ENCODE measurements around the gene ALOXE3. TPM values are rescaled to one million over a fixed set of nuclear protein-coding genes. Genes with fewer than 3 reads are reported as not detected.

ALOXE3 gene
- polyA plus RNA-seq (2011; rRNA removed) = 0.35 and 0.58 TPM in 2 replicates
- 0.50 and 0.57 TPM in 2 replicates for polyA plus RNA-seq (2012; cell fraction: cytosol; rRNA removed)
- 1.5 TPM in 2 replicates for polyA plus RNA-seq (2012; cell fraction: nucleus; rRNA removed)
- polyA plus RNA-seq (2017; fragmentation: RNase III; extraction: RNeasy Plus Mini Kit Qiagen cat#74134 plus additional on column Dnase treatment) = 0.40 to 0.51 TPM (median 0.46 TPM) in 3 replicates
- polyA minus RNA-seq (2011; rRNA and poly(A)+ RNA removed) = 0.63 and 0.74 TPM in 2 replicates

DNA sequence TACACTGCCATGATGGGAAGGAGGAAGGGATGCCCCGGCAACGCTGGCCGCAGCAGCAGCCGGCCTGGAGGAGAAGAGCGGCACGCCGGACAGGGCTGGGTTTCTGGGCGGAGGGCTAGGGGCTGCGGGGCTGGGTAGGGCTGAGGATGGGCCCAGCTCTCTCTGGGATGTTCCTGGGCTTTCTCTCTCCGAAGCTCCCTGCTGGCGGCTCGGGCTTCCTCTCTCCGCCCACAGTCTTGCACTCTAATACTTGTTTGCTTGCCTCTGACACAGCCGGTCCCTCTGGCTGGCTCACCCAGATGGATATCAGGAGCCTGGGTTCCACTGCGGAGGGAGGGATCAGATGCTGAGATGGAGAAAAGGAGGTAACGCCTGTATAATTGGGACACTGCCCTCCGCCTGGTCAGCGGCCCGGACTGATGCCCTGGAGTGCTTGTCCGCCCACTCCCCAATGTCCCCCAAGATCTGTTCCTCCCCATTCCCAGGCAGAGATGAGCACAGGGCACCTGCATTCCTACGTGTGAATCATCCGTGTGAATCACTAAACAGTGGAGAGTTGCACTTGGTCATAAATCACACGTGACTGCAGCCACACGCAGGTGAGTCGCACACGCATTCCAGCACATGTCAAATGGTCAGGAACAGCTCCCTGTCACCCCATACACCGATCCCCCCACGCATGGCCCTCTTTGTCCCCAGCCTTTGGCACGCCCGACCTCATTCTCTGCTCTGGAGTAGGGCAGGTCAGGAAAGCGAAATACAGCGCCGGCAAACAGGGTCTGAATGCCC lies at the start of gene ALOXE3:
Gene ALOXE3 (minus strand): TSS at position 535 of the 789 bp plus-strand sequence. CDS start 524 bp downstream, at position 11.
- POLR2A ChIA-PET = interaction anchor here (1.5 to 4.4 kb wide), 3 partner anchors 39 to 105 kb away, joined by 4 to 41 read pairs (median 7); no protein-coding TSS in a partner anchor
- Histone ChIP-seq H3K4me3 (peak within 1 kb of the TSS; percentile 51), H3K4me2 (peak within 1 kb of the TSS; percentile 89), H3K4me1 (peaks cover 8% of the 10 kb centered on the region), H3K9me3 (no peaks in the 10 kb centered on the region), H3K27ac (peak within 1 kb of the TSS; percentile 67 to 90)
- ATAC-seq (peak; percentile 22 to 28), FAIRE-seq (peak; percentile 81), DNase-seq (ENCODE audit: low read depth in 1 of 2, low spot score in 1 of 2) (peak; percentile 82 to 86)
- WGBS (ENCODE audit: missing lambda C conversion rate) = 10% methylated on average over 32 of the region's 33 CpGs
- CTCF ChIA-PET = interaction anchor here (0.8 to 24.1 kb wide), 15 partner anchors 14 to 190 kb away, joined by 3 to 1490 read pairs (median 8); partner anchors contain the start of genes ALOX12B, BORCS6 and VAMP2
- TF ChIP-seq ZNF302 (CRISPR knock-in tag; IDR thresholded peaks at IDR 0.05) = no peak
- no peak for TF ChIP-seq EP300 (IDR thresholded peaks at IDR 0.05)
- peak; percentile 79 for TF ChIP-seq BHLHE40 (IDR thresholded peaks at IDR 0.05; ENCODE audit: low read depth, low read length)
- TF ChIP-seq, protein P1, sequence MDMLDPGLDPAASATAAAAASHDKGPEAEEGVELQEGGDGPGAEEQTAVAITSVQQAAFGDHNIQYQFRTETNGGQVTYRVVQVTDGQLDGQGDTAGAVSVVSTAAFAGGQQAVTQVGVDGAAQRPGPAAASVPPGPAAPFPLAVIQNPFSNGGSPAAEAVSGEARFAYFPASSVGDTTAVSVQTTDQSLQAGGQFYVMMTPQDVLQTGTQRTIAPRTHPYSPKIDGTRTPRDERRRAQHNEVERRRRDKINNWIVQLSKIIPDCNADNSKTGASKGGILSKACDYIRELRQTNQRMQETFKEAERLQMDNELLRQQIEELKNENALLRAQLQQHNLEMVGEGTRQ (IDR thresholded peaks at IDR 0.05) = peak; percentile 85
- no peak for TF ChIP-seq HOXB5 (CRISPR knock-in tag; IDR thresholded peaks at IDR 0.05)
- TF ChIP-seq ESRRA (IDR thresholded peaks at IDR 0.05; ENCODE audit: borderline replicate concordance, low read length) = no peak
- no peak for TF ChIP-seq SMC3 (IDR thresholded peaks at IDR 0.05)
- no peak for TF ChIP-seq POLR2A (IDR thresholded peaks at IDR 0.05; ENCODE audit: low read length)
- TF ChIP-seq, protein P2, sequence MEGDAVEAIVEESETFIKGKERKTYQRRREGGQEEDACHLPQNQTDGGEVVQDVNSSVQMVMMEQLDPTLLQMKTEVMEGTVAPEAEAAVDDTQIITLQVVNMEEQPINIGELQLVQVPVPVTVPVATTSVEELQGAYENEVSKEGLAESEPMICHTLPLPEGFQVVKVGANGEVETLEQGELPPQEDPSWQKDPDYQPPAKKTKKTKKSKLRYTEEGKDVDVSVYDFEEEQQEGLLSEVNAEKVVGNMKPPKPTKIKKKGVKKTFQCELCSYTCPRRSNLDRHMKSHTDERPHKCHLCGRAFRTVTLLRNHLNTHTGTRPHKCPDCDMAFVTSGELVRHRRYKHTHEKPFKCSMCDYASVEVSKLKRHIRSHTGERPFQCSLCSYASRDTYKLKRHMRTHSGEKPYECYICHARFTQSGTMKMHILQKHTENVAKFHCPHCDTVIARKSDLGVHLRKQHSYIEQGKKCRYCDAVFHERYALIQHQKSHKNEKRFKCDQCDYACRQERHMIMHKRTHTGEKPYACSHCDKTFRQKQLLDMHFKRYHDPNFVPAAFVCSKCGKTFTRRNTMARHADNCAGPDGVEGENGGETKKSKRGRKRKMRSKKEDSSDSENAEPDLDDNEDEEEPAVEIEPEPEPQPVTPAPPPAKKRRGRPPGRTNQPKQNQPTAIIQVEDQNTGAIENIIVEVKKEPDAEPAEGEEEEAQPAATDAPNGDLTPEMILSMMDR (IDR thresholded peaks at IDR 0.05) = no peak
- TF ChIP-seq, protein P3, sequence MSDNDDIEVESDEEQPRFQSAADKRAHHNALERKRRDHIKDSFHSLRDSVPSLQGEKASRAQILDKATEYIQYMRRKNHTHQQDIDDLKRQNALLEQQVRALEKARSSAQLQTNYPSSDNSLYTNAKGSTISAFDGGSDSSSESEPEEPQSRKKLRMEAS (IDR thresholded peaks at IDR 0.05) = peak; percentile 89
- no peak for TF ChIP-seq ZFP36 (IDR thresholded peaks at IDR 0.05; ENCODE audit: borderline replicate concordance, partially characterized antibody)
- TF ChIP-seq, protein P4, sequence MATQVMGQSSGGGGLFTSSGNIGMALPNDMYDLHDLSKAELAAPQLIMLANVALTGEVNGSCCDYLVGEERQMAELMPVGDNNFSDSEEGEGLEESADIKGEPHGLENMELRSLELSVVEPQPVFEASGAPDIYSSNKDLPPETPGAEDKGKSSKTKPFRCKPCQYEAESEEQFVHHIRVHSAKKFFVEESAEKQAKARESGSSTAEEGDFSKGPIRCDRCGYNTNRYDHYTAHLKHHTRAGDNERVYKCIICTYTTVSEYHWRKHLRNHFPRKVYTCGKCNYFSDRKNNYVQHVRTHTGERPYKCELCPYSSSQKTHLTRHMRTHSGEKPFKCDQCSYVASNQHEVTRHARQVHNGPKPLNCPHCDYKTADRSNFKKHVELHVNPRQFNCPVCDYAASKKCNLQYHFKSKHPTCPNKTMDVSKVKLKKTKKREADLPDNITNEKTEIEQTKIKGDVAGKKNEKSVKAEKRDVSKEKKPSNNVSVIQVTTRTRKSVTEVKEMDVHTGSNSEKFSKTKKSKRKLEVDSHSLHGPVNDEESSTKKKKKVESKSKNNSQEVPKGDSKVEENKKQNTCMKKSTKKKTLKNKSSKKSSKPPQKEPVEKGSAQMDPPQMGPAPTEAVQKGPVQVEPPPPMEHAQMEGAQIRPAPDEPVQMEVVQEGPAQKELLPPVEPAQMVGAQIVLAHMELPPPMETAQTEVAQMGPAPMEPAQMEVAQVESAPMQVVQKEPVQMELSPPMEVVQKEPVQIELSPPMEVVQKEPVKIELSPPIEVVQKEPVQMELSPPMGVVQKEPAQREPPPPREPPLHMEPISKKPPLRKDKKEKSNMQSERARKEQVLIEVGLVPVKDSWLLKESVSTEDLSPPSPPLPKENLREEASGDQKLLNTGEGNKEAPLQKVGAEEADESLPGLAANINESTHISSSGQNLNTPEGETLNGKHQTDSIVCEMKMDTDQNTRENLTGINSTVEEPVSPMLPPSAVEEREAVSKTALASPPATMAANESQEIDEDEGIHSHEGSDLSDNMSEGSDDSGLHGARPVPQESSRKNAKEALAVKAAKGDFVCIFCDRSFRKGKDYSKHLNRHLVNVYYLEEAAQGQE (IDR thresholded peaks at IDR 0.05) = no peak
- TF ChIP-seq PBX3 (IDR thresholded peaks at IDR 0.05) = peak; percentile 58
- no peak for TF ChIP-seq EHF (CRISPR knock-in tag; IDR thresholded peaks at IDR 0.05)
- TF ChIP-seq FOSL2 (IDR thresholded peaks at IDR 0.05) = peak; percentile 63
- TF ChIP-seq FOSL2 (CRISPR knock-in tag; IDR thresholded peaks at IDR 0.05) = peak; percentile 92
- TF ChIP-seq ELK1 (IDR thresholded peaks at IDR 0.05; ENCODE audit: low read depth, low read length) = no peak
- no peak for TF ChIP-seq FOXS1 (CRISPR knock-in tag; IDR thresholded peaks at IDR 0.05)
- TF ChIP-seq JUNB (IDR thresholded peaks at IDR 0.05) = peak; percentile 58; the same call in 1 of the 2 replicates

Data from A549 (cell line).